Hepatocyte (in vitro differentiated cells): ENCODE measurements around the gene MGAM2. TPM values are rescaled to one million over a fixed set of nuclear protein-coding genes. Genes with fewer than 3 reads are reported as not detected.

ENCODE experiments used
- DNase-seq: peaks from one replicate; pipeline ENCODE4 v3.0.0-alpha.2; 2016; ENCODE audit warnings: low spot score
- H2AFZ ChIP-seq: fragments of 200-600 bp; sonication (generic); 2 replicates; pipeline ENCODE4 v1.6.0; 2016; ENCODE audit warnings: antibody characterized with exemption, mild to moderate bottlenecking
- H3K27ac ChIP-seq: fragments of 200-600 bp; sonication (generic); 2 replicates; pipeline ENCODE4 v1.5.1; 2016; ENCODE audit warnings: mild to moderate bottlenecking
- H3K27me3 ChIP-seq: fragments of 200-600 bp; sonication (generic); 2 replicates; pipeline ENCODE4 v1.6.1; 2016
- H3K36me3 ChIP-seq: fragments of 200-600 bp; sonication (generic); replicated peaks from 2 replicates; pipeline ENCODE4 v1.5.1; 2016; ENCODE audit warnings: low read depth; ENCODE audit not compliant: insufficient read depth
- H3K4me1 ChIP-seq: fragments of 200-600 bp; sonication (generic); 2 replicates; pipeline ENCODE4 v1.5.1; 2016; ENCODE audit warnings: mild to moderate bottlenecking, moderate library complexity; ENCODE audit not compliant: insufficient read depth
- H3K4me2 ChIP-seq: fragments of 200-600 bp; sonication (generic); 2 replicates; pipeline ENCODE4 v1.6.0; 2016
- H3K4me3 ChIP-seq: fragments of 200-600 bp; sonication (generic); 2 replicates; pipeline ENCODE4 v1.5.1; 2016; ENCODE audit warnings: mild to moderate bottlenecking
- H3K79me2 ChIP-seq: fragments of 200-600 bp; sonication (generic); 2 replicates; pipeline ENCODE4 v1.6.0; 2017; ENCODE audit warnings: mild to moderate bottlenecking
- H3K9me2 ChIP-seq: fragments of 200-600 bp; sonication (generic); replicated peaks from 2 replicates; pipeline ENCODE4 v1.6.0; 2017; ENCODE audit warnings: mild to moderate bottlenecking; ENCODE audit not compliant: insufficient read depth
- H3K9me3 ChIP-seq: fragments of 200-600 bp; sonication (generic); 2 replicates; pipeline ENCODE4 v1.5.1; 2016; ENCODE audit warnings: low read depth, mild to moderate bottlenecking
- H4K20me1 ChIP-seq: fragments of 200-600 bp; sonication (generic); 2 replicates; pipeline ENCODE4 v1.6.0; 2016; ENCODE audit warnings: mild to moderate bottlenecking; ENCODE audit not compliant: insufficient read depth, poor library complexity, severe bottlenecking
- CTCF ChIP-seq: fragments of 200-600 bp; sonication (generic); IDR thresholded peaks from 2 replicates; pipeline ENCODE4 v1.5.1; 2016; ENCODE audit warnings: antibody characterized with exemption, mild to moderate bottlenecking; ENCODE audit not compliant: poor library complexity
- EZH2 ChIP-seq: fragments of 200-600 bp; sonication (generic); IDR thresholded peaks from 2 replicates; pipeline ENCODE4 v1.6.1; 2016; ENCODE audit warnings: antibody characterized with exemption, mild to moderate bottlenecking, borderline replicate concordance
- EZH2phosphoT487 ChIP-seq: fragments of 200-600 bp; sonication (generic); IDR thresholded peaks from one replicate; pipeline ENCODE4 v1.6.1; 2018; ENCODE audit warnings: antibody characterized with exemption, mild to moderate bottlenecking, low read depth, moderate library complexity; ENCODE audit not compliant: unreplicated experiment, severe bottlenecking
- WGBS: methylation state at CpG from one replicate; pipeline ENCODE4 v1.1.6; 2016; ENCODE audit warnings: low lambda C conversion rate; ENCODE audit errors: missing lambda C conversion rate; 5-methylcytosine and 5-hydroxymethylcytosine counted together
- polyA plus RNA-seq: library from polyadenylated mRNA; unstranded; fragments of >200 nt; fragmentation: Nextera tagmentation; extraction: Ambion mirVana; gene quantifications from 2 replicates; pipeline ENCODE4 v1.2.1, GENCODE V29; 2016
- total RNA-seq: library from RNA; depleted of rRNA; stranded (reverse); fragments of >200 nt; gene quantifications from 2 replicates; pipeline ENCODE4 v1.2.3, GENCODE V29; 2014

The MGAM2 gene
- total and polyA plus RNA-seq, 2 experiments from 2014 or later, result 1.6 to 4.1 TPM

DNA sequence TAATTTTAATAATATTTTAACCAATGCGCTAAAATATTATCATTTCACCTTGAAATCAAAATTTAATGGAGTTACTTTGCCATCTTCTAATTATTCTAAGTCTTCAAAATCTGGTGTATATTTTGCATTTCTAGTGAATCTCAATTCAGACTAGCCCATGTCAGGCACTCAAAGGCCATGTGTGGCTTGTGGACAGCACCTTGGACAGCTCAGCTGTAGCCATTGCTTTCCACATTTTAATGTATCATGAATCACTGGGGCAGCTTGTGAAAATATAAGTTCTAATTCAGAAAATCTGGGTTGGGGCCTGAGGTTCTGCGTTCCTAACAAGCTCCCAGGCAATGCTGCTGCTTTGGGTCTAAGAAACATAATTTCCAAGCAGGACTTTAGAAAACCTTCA is 57.2 kb downstream of the MGAM2 start:
- no peaks in the 10 kb centered on the region for H3K9me2 ChIP-seq
- WGBS, result 91% methylated on average over 2 of the region's 2 CpGs
- no peaks in the 10 kb centered on the region for H3K4me1 ChIP-seq
- H3K27ac ChIP-seq, result no peak overlapping the region
- H3K36me3 ChIP-seq, result no peaks in the 10 kb centered on the region
- no peaks in the 10 kb centered on the region for H3K79me2 ChIP-seq
- H3K9me3 ChIP-seq, result no peaks in the 10 kb centered on the region
- no peak overlapping the region for H2AFZ ChIP-seq
- H4K20me1 ChIP-seq, result no peaks in the 10 kb centered on the region
- H3K27me3 ChIP-seq, result no peaks in the 10 kb centered on the region
- no peak overlapping the region for H3K4me3 ChIP-seq
- peak; percentile 24 for DNase-seq
- TF ChIP-seq EZH2 (no peak), EZH2phosphoT487 (no peak), CTCF (no peak)
- no peak overlapping the region for H3K4me2 ChIP-seq

DNA sequence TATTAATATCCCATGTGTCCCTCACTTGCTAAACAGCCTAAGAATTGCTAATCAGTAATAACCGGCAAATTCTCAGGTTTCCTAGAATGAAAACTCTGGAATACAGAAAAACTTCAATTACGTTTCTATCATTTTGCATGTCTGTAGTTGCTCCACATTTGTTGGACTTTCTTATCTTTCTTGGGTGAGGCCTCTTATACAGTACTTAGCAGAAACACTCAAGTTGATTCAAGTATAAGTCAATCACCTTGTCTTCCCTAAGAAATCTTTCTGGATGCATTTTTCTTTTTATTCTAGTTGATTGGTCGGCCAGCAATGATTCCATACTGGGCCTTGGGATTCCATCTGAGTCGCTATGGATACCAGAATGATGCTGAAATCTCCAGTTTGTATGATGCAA is 61.4 kb downstream of the MGAM2 start:
- Histone ChIP-seq H3K9me3 (no peaks in the 10 kb centered on the region), H3K79me2 (no peaks in the 10 kb centered on the region), H3K27ac (no peak overlapping the region), H4K20me1 (no peaks in the 10 kb centered on the region), H3K4me1 (no peaks in the 10 kb centered on the region), H3K4me3 (no peak overlapping the region), H3K4me2 (no peak overlapping the region), H2AFZ (no peak overlapping the region), H3K36me3 (no peaks in the 10 kb centered on the region), H3K9me2 (no peaks in the 10 kb centered on the region), H3K27me3 (no peaks in the 10 kb centered on the region)
- DNase-seq, result no peak
- 91% methylated on average over 4 of the region's 4 CpGs for WGBS
- TF ChIP-seq EZH2 (no peak), EZH2phosphoT487 (no peak), CTCF (no peak)

DNA sequence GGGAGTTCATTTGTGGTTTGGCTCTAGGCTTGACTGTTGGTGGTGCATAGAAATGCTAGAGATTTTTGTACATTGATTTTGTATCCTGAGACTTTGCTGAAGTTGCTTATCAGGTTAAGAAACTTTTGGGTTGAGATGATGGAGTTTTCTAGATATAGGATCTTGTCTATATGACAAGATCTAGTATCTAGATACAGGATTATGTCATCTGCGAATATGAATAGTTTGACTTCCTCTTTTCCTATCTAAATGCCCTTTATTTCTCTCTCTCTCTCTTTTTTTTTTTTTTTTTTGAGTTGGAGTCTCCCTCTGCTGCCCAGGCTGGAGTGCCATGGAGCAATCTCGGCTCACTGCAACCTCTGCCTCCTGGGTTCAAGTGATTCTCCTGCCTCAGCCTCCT is 62.9 kb downstream of the MGAM2 start:
- Histone ChIP-seq H3K79me2 (no peaks in the 10 kb centered on the region), H3K9me2 (no peaks in the 10 kb centered on the region), H4K20me1 (no peaks in the 10 kb centered on the region), H3K4me1 (no peaks in the 10 kb centered on the region), H3K9me3 (no peaks in the 10 kb centered on the region), H3K36me3 (no peaks in the 10 kb centered on the region), H3K27ac (no peak overlapping the region), H3K27me3 (no peaks in the 10 kb centered on the region), H3K4me3 (no peak overlapping the region), H3K4me2 (no peak overlapping the region), H2AFZ (no peak overlapping the region)
- no peak for DNase-seq
- 73% methylated on average over 2 of the region's 2 CpGs for WGBS
- no peak for TF ChIP-seq EZH2phosphoT487
- no peak for TF ChIP-seq EZH2
- no peak for TF ChIP-seq CTCF

DNA sequence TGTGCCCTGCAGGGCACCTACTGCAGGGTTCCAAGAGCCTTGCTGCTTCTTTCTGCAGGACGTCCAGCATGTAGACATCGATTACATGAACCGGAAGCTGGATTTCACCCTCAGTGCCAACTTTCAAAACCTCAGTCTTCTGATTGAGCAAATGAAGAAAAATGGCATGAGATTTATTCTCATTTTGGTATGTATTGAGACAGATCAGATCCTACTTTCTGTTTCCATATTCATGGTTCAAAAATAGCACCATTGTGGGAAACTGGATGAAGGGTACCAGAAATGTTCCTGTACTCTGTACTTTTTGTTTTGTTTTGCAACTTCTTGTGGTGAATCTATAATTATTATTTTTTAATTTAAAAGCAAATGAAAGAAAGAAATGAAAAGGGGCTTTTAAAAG is 64.1 kb downstream of the MGAM2 start:
- H2AFZ ChIP-seq, result no peak overlapping the region
- no peaks in the 10 kb centered on the region for H3K79me2 ChIP-seq
- no peaks in the 10 kb centered on the region for H3K4me1 ChIP-seq
- DNase-seq, result no peak
- H3K9me3 ChIP-seq, result no peaks in the 10 kb centered on the region
- H3K4me2 ChIP-seq, result no peak overlapping the region
- TF ChIP-seq EZH2phosphoT487, result no peak
- TF ChIP-seq EZH2, result no peak
- TF ChIP-seq CTCF, result no peak
- H4K20me1 ChIP-seq, result no peaks in the 10 kb centered on the region
- no peaks in the 10 kb centered on the region for H3K27me3 ChIP-seq
- 88% methylated on average over 3 of the region's 3 CpGs for WGBS
- H3K4me3 ChIP-seq, result no peak overlapping the region
- no peak overlapping the region for H3K27ac ChIP-seq
- H3K36me3 ChIP-seq, result no peaks in the 10 kb centered on the region
- H3K9me2 ChIP-seq, result no peaks in the 10 kb centered on the region
